ENCODE measurements around the gene MKLN1. TPM values are rescaled to one million over a fixed set of nuclear protein-coding genes. Genes with fewer than 3 reads are reported as not detected.
"Not testable (repeated sequence)": the region's sequence is repeated elsewhere in the genome, so short reads cannot be mapped to it uniquely, and the experiment has no call there.

MKLN1 gene
- polyA plus RNA-seq (ENCODE audit: insufficient read length) = 21.2 TPM

- DNase-seq = peak; percentile 92
Observed at GRCh38 chr7:131327626-131328376, at the start of gene MKLN1. MKLN1 (plus strand) TSS chr7:131327876; CDS start chr7:131327900, 24 bp downstream.

GRCh38 chr7:131279044-131279443, 48.6 kb upstream of the MKLN1 start:
- no peak for DNase-seq

- no peak for DNase-seq
Observed at GRCh38 chr7:131281266-131282048, 46.2 kb upstream of the MKLN1 start.

GRCh38 chr7:131284702-131285419, 42.8 kb upstream of the MKLN1 start:
- no peak for DNase-seq

- no peak for DNase-seq
Observed at GRCh38 chr7:131285556-131285955, 42.1 kb upstream of the MKLN1 start.

GRCh38 chr7:131288450-131288849, 39.2 kb upstream of the MKLN1 start:
- DNase-seq = no peak

GRCh38 chr7:131289051-131289450, 38.6 kb upstream of the MKLN1 start:
- DNase-seq = no peak

- no peak for DNase-seq
Observed at GRCh38 chr7:131292141-131292905, 35.4 kb upstream of the MKLN1 start.

- DNase-seq = no peak
Observed at GRCh38 chr7:131293018-131293417, 34.7 kb upstream of the MKLN1 start.

GRCh38 chr7:131294553-131294952, 33.1 kb upstream of the MKLN1 start:
- DNase-seq = no peak

GRCh38 chr7:131298608-131298992, 29.1 kb upstream of the MKLN1 start:
- DNase-seq = no peak

- no peak for DNase-seq
Observed at GRCh38 chr7:131299074-131299473, 28.6 kb upstream of the MKLN1 start.

- no peak for DNase-seq
Observed at GRCh38 chr7:131300078-131300477, 27.6 kb upstream of the MKLN1 start.

GRCh38 chr7:131300572-131301466, 26.9 kb upstream of the MKLN1 start:
- no peak for DNase-seq

- DNase-seq = no peak
Observed at GRCh38 chr7:131302446-131302845, 25.2 kb upstream of the MKLN1 start.

GRCh38 chr7:131302876-131303707, 24.6 kb upstream of the MKLN1 start:
- no peak for DNase-seq

GRCh38 chr7:131305152-131305551, 22.5 kb upstream of the MKLN1 start:
- DNase-seq = no peak

- not testable (repeated sequence) for DNase-seq
Observed at GRCh38 chr7:131306041-131306440, 21.6 kb upstream of the MKLN1 start.

- no peak for DNase-seq
Observed at GRCh38 chr7:131306777-131307176, 20.9 kb upstream of the MKLN1 start.

GRCh38 chr7:131307627-131308026, 20.0 kb upstream of the MKLN1 start:
- DNase-seq = no peak
